GM10266 (cell line): ENCODE measurements around the gene MAML3.

Experiments
- DNase-seq: peaks from one replicate; pipeline ENCODE4 v3.0.0; 2012; ENCODE audit errors: extremely low spot score
- TF ChIP-seq, protein P1 (sequence below): IDR thresholded peaks from 2 replicates; pipeline ENCODE4 v1.5.1; 2012; ENCODE audit warnings: mild to moderate bottlenecking, low read depth; ENCODE audit not compliant: control insufficient read depth, insufficient read depth; ENCODE audit errors: missing control alignments

The MAML3 gene

DNA sequence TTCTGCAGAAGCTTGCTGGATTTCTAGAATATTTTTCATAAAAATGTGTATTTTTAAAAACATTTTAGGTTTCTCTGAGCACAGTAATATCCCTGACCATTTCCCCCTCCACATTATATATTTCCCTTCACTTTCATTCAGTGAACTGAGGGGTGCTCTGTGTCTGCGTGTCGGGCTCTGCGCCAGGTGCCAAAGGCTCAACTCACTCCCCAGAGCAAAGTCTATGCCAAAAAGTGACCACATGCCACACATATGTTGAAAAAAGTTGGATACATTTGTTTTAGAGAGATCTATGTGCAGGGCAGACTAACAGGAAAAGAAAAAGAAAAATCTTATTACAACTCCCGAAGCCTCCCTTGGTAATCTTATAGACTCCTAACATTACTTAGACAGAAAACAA lies 254.6 kb downstream of the MAML3 start:
- TF ChIP-seq, protein P1, sequence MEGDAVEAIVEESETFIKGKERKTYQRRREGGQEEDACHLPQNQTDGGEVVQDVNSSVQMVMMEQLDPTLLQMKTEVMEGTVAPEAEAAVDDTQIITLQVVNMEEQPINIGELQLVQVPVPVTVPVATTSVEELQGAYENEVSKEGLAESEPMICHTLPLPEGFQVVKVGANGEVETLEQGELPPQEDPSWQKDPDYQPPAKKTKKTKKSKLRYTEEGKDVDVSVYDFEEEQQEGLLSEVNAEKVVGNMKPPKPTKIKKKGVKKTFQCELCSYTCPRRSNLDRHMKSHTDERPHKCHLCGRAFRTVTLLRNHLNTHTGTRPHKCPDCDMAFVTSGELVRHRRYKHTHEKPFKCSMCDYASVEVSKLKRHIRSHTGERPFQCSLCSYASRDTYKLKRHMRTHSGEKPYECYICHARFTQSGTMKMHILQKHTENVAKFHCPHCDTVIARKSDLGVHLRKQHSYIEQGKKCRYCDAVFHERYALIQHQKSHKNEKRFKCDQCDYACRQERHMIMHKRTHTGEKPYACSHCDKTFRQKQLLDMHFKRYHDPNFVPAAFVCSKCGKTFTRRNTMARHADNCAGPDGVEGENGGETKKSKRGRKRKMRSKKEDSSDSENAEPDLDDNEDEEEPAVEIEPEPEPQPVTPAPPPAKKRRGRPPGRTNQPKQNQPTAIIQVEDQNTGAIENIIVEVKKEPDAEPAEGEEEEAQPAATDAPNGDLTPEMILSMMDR: no peak
- no peak for DNase-seq

DNA sequence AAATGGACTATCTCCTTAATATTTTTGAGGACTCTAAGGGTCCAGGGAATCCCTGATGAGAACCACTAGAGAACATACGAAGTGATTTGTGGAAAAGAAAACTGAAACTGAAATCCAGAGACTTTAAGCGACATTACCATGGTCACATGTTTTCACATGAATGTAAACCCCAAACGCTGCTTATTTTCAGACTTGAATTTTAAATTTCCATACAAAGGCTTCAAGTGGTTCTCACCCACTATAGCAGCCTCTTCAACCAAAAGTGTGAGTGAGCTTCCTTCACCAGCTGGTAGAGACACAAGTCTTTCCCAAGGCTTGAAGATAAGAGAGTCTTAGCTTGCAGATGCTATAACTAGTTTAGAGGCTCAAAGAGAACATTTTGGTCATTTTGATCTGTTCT lies 255.7 kb downstream of the MAML3 start:
- peak; percentile 39 for DNase-seq
- TF ChIP-seq, protein P1: no peak

DNA sequence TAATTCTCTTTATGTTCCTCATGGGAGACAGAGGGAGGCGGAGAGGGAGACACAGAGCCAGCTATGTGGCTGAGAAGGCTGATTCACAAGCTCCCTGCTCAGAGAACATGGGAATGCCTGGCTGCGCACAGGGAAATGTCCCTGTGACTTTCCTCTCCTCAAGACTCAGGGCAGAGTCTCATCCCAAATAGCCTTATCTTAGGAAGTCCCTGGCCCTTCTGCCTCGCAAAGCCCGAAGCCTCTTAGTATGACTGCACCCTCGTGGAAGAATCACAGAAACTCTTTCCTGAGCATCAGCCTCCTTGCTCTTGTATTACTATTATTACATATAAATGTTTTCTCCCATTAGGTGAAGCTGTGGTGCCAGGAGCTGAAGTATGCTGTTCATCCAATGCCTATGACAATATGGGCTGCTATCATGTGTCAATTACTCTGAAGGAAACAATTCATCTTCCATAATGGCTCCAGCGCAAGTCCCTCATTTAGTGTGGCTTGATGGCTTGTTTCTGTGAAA lies 257.8 kb downstream of the MAML3 start:
- no peak for DNase-seq
- TF ChIP-seq, protein P1: no peak

DNA sequence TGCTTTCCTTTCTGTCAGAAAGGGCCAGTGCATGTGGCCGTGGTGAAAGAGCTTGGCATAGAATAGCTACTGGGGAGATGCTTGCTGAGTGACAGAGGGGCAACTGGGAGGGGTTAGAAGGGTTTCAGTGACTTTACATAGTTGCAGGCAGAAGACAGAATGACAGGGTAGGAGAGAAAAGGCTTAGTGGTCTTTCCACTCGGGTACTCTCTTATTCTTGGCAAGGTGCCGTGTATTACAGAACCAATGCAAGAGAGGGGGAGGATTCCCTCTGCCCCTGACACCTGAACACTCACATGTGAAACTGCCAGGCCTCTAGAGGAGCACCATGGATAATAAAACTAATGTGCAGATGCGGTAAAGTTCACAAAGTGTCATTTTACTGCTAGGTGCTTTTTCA lies 260.2 kb downstream of the MAML3 start:
- DNase-seq: no peak
- TF ChIP-seq, protein P1: no peak

DNA sequence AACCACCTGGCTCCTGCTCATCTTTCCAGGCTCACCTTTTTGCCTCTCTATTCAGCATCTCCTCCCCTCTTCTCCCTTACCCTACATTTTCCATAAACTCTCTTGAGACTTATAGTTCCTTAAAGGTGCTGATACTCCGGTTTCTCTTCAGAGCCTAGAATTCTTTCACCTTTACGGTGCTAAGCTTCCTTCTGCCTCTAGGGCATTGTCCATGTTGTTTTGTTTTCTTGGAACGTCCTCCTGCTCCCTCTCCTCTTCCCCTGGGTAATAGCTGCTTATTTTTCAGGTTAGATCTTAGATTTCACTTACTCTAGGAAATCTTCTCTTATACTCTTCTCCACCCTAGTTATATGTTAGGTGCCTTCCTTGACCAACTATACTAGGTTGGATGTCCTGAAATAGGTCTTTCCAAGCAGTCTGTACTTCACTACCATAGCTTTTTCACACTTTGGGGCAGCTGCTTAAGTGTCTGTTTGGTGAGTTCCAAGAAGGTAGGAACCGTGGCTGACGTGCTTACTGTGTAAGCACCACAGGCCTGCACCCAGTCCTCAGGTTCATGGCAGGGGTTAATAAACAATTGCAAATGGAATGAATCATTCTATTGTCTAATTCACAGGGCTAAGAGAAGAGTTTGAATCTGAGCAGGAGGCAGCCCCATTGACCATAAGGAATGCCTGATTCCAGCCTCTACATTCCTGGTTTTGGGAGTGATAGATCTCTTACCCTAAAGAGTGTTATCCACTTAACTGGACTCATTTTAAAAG lies 260.8 kb downstream of the MAML3 start:
- DNase-seq: no peak
- TF ChIP-seq, protein P1: no peak

DNA sequence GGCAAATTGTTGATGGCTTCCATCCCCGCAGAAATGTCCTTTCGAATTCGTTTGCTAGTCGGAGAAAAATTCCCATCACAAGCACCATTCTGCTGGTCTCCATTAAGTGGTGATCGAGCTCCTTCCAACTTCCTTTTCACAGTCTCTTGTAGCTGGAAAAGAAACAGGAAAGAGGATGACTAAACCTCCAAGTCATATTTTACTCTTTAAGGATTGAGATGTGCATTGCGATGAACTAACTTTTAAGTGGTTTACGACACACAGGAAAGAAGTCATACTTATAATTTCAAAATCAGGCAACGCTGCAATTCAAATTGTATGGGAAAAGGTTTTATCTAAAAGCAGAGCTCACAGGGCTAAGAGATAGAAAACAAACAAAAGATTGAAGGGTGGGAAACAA lies 263.2 kb downstream of the MAML3 start:
- TF ChIP-seq, protein P1: no peak
- DNase-seq: no peak

DNA sequence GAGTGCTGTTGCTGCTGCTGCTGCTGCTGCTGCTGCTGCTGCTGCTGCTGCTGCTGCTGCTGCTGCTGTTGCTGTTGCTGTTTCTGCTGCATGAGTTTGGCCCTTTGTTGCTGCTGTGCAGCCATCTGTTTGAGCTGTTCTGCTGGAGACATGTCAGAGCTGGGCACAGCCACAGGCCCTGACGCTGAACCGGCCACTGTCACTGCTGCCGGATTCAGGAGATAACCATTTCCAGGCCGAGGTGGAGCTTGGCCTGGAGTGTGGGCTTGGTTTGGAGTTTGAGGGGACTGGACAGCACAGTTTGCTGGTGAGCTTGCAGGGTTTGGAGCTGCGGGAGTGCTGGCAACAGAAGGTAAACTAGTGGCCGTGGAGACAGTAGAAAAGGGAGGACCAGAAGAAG lies 264.1 kb downstream of the MAML3 start:
- DNase-seq: no peak
- TF ChIP-seq, protein P1: no peak
